ENCODE results near the gene KYNU.

KYNU gene

GRCh38 chr2:142984657-142985056 lies 107.2 kb downstream of the KYNU start:
- Histone ChIP-seq H3K79me2 (ENCODE audit: insufficient read depth, low read depth) (no peaks in the 10 kb centered on the region), H4K20me1 (ENCODE audit: insufficient read depth) (no peaks in the 10 kb centered on the region), H3K4me3 (IDR thresholded peaks at IDR 0.05; ENCODE audit: insufficient read depth, low read depth, low read length) (no peak overlapping the region), H3K4me2 (no peak overlapping the region), H2AFZ (ENCODE audit: low read depth) (no peak overlapping the region), H3K36me3 (ENCODE audit: insufficient read depth) (no peaks in the 10 kb centered on the region), H3K9ac (no peak overlapping the region), H3K4me1 (ENCODE audit: low read depth, poor library complexity, severe bottlenecking) (no peaks in the 10 kb centered on the region), H3K27ac (no peak overlapping the region), H3K27me3 (ENCODE audit: insufficient read depth, low read depth) (no peaks in the 10 kb centered on the region)
- no peak for TF ChIP-seq CTCF (conservative IDR thresholded peaks at IDR 0.05; ENCODE audit: low read depth, low read length)

GRCh38 chr2:142987044-142987443 lies 109.6 kb downstream of the KYNU start:
- Histone ChIP-seq H3K4me2 (no peak overlapping the region), H2AFZ (ENCODE audit: low read depth) (no peak overlapping the region), H4K20me1 (ENCODE audit: insufficient read depth) (no peaks in the 10 kb centered on the region), H3K27ac (no peak overlapping the region), H3K36me3 (ENCODE audit: insufficient read depth) (no peaks in the 10 kb centered on the region), H3K4me1 (ENCODE audit: low read depth, poor library complexity, severe bottlenecking) (no peaks in the 10 kb centered on the region), H3K4me3 (IDR thresholded peaks at IDR 0.05; ENCODE audit: insufficient read depth, low read depth, low read length) (no peak overlapping the region), H3K9ac (no peak overlapping the region), H3K79me2 (ENCODE audit: insufficient read depth, low read depth) (no peaks in the 10 kb centered on the region), H3K27me3 (ENCODE audit: insufficient read depth, low read depth) (no peaks in the 10 kb centered on the region)
- TF ChIP-seq CTCF (conservative IDR thresholded peaks at IDR 0.05; ENCODE audit: low read depth, low read length): no peak

GRCh38 chr2:142989273-142990204 lies 112.1 kb downstream of the KYNU start:
- Histone ChIP-seq H3K27ac (no peak overlapping the region), H3K79me2 (ENCODE audit: insufficient read depth, low read depth) (no peaks in the 10 kb centered on the region), H2AFZ (ENCODE audit: low read depth) (no peak overlapping the region), H3K27me3 (ENCODE audit: insufficient read depth, low read depth) (no peaks in the 10 kb centered on the region), H3K4me3 (IDR thresholded peaks at IDR 0.05; ENCODE audit: insufficient read depth, low read depth, low read length) (no peak overlapping the region), H3K4me2 (no peak overlapping the region), H4K20me1 (ENCODE audit: insufficient read depth) (no peaks in the 10 kb centered on the region), H3K4me1 (ENCODE audit: low read depth, poor library complexity, severe bottlenecking) (no peaks in the 10 kb centered on the region), H3K9ac (no peak overlapping the region), H3K36me3 (ENCODE audit: insufficient read depth) (no peaks in the 10 kb centered on the region)
- peak; percentile 43 for TF ChIP-seq CTCF (conservative IDR thresholded peaks at IDR 0.05; ENCODE audit: low read depth, low read length)

GRCh38 chr2:142991295-142991694 lies 113.8 kb downstream of the KYNU start:
- no peak overlapping the region for H3K27ac ChIP-seq
- H3K9ac ChIP-seq: no peak overlapping the region
- no peak overlapping the region for H3K4me3 ChIP-seq (IDR thresholded peaks at IDR 0.05; ENCODE audit: insufficient read depth, low read depth, low read length)
- H3K36me3 ChIP-seq (ENCODE audit: insufficient read depth): no peaks in the 10 kb centered on the region
- no peaks in the 10 kb centered on the region for H3K4me1 ChIP-seq (ENCODE audit: low read depth, poor library complexity, severe bottlenecking)
- H3K79me2 ChIP-seq (ENCODE audit: insufficient read depth, low read depth): no peaks in the 10 kb centered on the region
- H3K4me2 ChIP-seq: no peak overlapping the region
- no peak for TF ChIP-seq CTCF (conservative IDR thresholded peaks at IDR 0.05; ENCODE audit: low read depth, low read length)
- no peaks in the 10 kb centered on the region for H4K20me1 ChIP-seq (ENCODE audit: insufficient read depth)
- no peaks in the 10 kb centered on the region for H3K27me3 ChIP-seq (ENCODE audit: insufficient read depth, low read depth)
- H2AFZ ChIP-seq (ENCODE audit: low read depth): no peak overlapping the region

All from KMS-11 (cell line).